ENCODE results near the gene MAP3K4.

DNA sequence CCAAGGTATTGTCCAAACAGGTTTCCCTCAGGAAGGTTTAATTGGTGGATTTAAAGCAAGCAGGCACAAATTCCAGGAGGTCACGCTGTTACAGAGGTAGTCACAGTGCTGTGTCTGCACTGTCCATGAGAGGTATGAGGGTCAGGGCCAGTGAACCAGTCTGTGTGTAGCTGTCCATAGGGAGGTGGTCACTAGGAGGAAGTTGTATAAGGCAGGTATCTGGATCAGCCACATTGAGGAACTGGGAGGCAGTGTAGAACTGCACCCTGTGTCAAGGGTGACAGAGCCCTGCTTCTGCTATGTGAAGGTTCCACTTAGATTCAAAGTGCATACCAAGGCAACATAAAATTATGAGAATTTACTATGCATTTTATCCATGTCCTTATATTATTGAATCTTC, 73.3 kb downstream of the MAP3K4 start:
- TF ChIP-seq EZH2phosphoT487 (IDR thresholded peaks at IDR 0.05; ENCODE audit: borderline replicate concordance) = no peak
- TF ChIP-seq, protein P1, sequence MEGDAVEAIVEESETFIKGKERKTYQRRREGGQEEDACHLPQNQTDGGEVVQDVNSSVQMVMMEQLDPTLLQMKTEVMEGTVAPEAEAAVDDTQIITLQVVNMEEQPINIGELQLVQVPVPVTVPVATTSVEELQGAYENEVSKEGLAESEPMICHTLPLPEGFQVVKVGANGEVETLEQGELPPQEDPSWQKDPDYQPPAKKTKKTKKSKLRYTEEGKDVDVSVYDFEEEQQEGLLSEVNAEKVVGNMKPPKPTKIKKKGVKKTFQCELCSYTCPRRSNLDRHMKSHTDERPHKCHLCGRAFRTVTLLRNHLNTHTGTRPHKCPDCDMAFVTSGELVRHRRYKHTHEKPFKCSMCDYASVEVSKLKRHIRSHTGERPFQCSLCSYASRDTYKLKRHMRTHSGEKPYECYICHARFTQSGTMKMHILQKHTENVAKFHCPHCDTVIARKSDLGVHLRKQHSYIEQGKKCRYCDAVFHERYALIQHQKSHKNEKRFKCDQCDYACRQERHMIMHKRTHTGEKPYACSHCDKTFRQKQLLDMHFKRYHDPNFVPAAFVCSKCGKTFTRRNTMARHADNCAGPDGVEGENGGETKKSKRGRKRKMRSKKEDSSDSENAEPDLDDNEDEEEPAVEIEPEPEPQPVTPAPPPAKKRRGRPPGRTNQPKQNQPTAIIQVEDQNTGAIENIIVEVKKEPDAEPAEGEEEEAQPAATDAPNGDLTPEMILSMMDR (conservative IDR thresholded peaks at IDR 0.05; ENCODE audit: low read length) = no peak
